GM20431 (cell line): ENCODE results near the gene LAPTM5.

Source experiments
- in situ Hi-C: fragments of 300-500 bp; cut with MseI, MboI; formaldehyde crosslinking; loops from one replicate; pipeline ENCODE4 v1.15.0; 2020; ENCODE audit warnings: low sequenced_read_pairs; ENCODE audit not compliant: unreplicated experiment

LAPTM5 gene

DNA sequence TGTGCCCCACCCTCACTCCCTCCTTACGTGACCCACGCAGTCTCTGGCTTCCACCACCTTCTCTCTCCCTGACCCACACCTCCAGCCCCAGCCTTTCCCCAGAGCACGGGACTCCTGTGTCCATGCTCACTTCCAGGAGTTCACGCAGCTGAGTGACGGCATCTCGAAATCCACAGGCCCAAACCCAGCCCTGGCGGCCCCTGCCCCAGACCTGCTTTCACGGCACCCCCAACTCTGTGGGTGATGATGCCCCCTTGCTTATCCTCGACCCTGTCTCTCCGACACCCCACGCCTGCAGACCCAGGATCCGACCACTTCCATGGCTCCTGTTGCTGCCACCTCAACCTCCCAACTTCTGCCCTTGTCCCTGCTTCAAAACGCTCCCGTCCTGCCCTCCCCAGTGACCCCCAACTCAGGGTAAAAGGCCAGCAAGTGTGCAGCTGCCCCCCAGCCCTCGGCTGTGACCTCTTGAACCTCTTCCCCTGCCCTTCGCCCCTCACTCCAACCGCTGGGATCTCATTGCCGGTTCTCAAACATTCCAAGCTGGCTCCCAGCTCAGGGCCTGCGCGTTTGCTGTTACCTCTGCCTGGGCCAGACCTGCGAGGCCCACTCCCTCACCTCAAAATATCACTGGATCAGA is 30.4 kb upstream of the LAPTM5 start:
- in situ Hi-C loops = loop anchor here (5.0 kb wide), 1 partner anchor 66 kb away; the partner anchor contains the start of gene MATN1

DNA sequence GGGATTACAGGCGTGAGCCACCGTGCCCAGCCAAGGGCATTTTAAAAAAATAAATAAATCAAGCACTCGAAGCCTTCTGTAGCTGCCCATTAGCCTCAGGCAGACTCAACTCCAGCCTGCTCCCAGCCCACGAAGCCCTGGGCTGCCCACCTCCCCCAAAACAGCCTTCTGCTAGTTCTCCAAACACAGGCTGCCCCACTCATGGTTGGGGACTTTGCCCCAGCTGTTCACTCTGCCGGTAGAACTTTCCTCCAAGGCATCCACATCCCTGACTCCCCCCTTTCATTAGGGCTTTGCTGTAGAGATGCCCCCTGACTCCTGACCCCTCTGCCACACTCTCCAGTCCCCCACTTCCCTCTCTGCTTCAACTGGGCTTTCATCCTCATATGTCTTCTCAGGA is 29.7 kb upstream of the LAPTM5 start:
- in situ Hi-C loops = loop anchor here (5.0 kb wide), 1 partner anchor 65 kb away; the partner anchor contains the start of gene MATN1

DNA sequence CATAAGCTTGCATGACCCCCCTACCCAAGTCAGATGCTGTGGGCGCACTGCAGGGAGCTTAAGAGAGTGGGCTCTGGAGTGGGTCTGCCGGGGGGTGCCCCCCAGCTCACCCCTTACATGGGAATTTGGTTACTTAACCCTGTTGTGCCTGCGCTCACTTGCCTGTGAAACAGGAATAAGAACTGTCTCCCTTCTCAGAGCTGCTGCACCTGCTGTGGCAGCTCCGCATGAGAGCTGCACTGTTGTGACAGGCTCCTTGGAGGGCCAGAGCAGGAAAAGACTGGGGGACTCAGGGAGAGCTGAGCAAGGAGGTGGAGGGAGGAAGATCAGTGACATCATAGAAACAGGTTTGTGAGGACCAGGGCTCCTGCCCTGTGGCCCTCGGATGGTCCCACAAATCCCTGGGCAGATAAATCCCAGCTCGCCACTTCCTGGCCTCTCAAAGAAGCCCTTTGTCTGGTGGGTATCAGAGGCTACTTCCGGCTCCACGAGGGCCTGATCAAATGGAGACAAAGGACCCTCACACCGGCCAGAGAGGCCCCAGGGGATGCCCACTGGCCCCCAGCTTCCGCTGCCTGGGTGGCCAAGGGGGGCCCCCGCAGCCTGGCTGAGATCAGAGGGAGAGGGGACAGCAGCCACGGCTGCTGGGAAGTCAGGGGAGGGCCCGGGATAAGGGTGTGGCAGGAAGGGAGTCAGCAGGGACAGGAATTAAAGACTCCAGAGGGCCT is 28.9 kb upstream of the LAPTM5 start:
- in situ Hi-C loops = loop anchor here (5.0 kb wide), 1 partner anchor 64 kb away; the partner anchor contains the start of gene MATN1

DNA sequence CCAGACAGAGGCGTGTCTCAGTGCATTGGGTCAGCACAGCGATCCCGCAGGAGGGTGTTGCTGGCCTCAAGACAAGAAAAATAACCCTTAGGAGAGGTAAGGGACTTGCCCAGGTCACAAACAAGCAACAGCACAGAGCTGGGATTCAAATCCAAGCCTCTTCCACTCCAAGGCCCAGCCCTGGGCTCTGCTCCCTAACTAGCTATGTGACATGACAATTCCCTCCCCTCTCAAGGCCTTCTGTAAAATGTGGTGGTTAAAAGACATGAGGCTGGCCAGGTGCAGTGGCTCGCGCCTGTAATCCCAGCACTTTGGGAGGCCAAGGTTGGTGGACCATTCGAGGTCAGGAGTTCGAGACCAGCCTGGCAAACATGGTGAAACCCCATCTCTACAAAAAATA is 28.1 kb upstream of the LAPTM5 start:
- in situ Hi-C loops = loop anchor here (5.0 kb wide), 1 partner anchor 63 kb away; the partner anchor contains the start of gene MATN1

DNA sequence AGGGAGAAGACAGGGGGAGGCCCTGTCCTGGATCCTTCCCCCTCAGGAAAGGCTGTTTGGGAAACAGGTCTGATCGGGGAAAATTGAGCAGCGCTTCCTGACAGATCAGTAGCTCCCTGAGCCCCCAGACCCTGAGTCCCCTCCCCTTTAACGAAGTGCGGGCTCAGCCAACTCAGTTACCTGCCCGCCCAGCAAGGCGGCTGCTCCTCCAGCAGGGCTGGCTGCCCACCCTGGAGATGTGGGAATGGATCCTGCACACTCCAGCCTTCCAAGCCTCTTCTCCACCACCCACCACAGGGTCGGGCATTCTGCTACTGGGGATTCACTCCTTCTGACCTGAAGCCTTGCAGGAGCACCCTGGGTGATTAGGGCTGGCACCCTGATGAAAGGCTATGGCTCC is 27.6 kb upstream of the LAPTM5 start:
- in situ Hi-C loops = loop anchor here (5.0 kb wide), 1 partner anchor 63 kb away; the partner anchor contains the start of gene MATN1

DNA sequence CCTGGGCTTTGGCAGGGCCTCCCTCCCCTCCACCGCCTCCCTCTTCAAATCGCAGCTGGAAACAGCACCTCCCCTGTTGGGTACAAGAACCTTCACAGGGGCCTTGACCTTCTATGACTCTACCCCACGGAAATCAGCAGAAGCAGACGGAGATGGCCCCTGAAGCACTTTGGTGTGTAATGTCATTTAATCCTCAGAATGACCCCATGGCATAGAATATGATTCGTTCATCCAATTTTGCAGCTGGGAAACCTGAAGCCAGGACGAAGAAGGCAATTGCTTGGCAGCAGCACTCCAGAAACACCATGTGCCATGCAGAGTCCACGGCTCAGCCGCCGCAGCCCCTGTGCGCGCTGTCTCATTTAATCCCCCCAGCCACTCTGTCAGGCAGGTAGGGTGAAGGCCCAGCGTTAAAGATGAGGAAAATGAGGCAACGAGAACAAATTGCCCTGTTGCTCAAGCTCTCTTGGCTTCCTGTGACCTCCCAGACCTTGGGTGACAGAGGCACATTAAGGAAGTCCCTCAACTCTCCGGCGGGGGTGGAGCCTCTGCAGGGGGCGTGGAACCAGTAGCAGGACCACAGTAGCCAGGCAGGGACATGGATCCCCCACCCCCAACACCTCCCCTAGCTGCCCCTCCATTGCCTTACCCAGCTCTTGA is 25.8 kb upstream of the LAPTM5 start:
- in situ Hi-C loops = no loop called here

DNA sequence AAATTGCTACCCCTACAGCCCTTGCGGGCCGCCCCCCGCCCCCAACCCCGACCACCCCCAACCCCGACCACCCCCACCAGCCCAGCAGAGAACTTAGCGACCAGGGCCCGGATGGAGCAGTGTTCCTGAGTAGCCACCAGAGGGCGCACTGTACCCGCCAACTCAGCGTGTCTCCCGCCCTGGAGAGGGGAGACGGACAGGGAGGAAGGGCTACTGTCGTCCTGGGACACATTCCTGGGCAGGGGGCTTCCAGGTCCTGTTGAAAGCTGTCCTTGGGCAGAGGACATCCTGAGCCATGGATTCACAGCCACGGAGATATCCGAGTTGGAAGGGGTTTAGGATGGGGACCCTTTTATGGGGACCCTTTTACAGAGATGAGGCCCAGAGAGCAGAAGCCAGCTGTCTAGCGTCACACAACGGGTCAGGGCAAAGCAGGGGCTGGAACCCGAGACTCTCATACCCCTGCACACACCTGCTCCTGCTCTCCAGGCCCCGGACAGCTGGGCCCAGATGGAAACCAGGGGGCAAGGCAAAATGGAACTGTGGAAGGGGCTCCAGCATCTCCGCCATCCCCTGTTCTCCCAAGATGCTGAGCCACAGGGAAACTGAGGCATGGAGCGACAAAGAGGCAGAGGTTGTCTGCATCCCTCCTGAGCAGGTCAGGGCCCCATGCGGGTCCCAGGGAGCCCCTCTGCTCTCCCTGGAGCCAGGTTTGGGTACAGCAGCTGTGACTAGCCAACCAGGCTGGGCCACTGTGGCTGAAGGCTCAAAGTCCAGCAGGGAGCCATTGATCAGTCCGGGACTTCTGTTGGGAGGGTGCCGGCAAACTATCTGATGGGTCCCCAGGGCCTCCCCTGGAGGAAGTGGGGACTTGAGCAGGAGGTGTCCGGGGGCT is 25.0 kb upstream of the LAPTM5 start:
- in situ Hi-C loops = no loop called here

DNA sequence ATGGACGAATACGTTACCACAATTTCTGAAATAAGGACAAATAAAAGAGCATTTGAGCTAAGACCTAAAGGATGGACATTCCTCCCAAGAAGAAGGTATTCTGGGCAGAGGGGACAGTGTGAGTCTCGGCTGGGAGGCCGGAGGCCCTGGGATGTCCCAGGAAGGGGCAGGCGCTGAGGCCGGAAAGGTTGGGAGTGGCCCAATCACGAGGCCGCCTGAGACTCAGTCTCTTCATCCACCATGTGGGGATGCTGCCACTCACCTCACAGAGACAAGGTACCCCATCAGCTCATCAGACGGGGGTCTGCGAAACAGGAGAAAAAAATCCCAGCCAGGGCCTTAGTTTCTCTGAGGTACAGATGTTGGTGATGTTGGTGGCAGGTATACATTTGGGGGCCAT is 24.3 kb upstream of the LAPTM5 start:
- in situ Hi-C loops = no loop called here

DNA sequence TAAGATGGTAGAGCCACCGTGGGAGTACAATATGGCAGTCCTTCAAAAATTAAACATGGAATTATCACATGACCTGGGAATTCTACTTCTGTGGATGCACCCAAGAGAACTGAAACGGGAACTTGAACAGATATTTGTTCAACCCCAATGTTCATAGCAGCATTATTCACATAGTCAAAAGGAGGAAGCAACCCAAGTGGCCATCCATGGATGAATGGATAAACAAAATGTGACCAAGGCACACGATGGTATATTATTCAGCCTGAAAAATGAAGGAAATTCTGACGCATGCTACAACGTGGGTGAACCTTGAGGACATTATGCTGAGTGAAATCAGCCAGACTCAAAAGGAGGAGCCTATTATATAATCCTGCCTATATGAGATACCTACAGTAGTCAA is 22.8 kb upstream of the LAPTM5 start:
- in situ Hi-C loops = no loop called here

DNA sequence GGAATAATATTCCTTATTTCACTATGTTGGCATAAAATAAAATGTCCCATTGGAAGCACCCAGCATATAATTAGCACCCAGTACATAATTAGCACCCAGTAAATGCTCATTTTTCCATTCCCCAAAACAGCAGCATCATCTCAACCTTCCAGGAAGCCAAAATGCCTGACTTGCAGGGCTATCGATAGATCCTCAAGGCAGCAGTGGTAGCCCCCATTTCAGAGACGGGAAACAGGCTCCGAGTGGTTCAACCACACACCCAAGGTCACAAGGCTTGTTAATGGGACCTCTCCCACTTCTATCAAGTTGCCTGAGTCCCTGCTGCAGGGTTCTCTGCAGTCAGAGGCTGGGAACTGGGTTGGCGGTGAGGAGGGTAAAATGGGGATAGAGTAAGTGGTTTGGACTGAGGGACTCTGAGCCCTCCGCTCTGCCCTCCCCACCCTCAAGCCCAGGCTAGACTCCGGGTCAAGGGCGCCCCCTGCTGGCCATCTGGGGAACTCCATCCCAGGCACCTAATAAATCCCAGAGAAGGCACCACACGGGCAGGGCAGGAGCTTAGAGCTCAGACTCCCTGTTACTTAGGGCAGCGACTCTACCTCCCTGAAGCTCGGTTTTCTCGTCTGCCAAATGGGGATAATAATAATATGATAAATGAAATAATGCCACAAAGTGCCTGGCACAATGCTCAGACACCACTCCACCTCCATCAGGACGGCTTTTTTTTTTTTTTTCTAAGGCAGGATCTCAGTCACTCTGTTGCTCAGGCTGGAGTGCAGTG is 21.9 kb upstream of the LAPTM5 start:
- in situ Hi-C loops = no loop called here

DNA sequence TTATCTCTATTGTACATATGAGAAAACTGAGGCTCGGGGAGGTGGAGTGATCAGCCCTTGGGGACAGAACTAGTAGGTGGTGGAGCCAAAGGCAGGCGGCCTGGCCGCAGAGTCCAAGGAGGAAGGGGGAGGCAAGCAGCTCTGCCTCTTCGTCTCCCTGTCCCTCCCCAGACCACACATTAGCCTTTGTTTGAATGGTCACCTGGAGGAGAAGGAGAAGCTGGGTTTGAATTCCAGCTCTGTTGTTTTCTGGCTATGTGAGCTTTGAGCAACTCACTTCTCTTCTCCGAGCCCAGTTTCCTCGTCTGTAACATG is 21.4 kb upstream of the LAPTM5 start:
- in situ Hi-C loops = no loop called here

DNA sequence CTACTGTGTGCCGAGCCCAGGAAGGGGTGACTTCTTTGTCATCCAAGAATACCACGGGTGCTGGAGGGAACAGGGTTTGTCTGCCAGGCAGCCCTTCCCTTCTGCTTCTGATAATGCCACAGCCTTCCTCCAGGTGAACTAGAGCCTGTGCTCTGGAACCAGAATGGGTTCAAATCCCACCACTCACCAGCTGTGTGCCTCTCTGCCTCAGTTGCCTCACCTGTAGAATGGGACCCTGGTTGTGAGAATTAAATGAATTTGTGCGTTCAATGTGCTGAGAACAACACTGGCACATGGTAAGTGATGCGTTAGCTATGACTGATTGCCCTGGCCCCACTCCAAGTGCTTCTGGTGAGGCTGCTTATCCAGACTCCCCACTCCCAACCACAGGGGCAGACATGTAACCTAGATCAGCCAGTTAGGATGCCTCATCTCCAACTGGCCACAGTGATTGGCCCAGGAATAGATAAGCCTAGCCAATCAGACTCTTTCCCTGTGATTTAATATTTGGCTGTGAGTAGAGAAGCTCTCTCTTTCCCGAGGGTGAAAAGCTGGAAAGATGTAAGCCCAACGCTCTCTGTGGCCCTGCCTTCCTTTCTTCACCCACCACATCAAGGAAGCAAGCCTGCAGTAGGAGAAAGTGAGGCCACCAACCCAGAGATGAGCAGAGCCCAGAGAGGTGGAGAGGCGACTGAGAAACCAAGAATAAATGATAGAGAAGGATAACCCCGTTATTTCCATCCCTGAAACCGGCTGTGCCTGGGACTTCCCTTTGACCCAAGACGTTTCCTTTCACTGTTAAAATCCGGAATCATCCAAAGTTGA is 20.8 kb upstream of the LAPTM5 start:
- in situ Hi-C loops = no loop called here

DNA sequence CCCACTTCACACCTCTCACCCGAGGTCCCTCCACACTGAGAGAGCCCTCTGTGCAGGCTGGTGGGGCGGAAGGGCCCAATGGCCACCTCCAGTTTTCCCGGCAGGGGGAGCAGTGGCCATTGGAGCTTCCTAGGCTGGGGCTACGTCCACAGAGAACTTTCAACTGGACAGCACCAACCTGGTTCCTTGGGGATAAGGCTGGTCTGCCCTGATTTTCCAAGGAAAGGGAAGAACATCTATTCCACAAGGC is 20.3 kb upstream of the LAPTM5 start:
- in situ Hi-C loops = no loop called here

DNA sequence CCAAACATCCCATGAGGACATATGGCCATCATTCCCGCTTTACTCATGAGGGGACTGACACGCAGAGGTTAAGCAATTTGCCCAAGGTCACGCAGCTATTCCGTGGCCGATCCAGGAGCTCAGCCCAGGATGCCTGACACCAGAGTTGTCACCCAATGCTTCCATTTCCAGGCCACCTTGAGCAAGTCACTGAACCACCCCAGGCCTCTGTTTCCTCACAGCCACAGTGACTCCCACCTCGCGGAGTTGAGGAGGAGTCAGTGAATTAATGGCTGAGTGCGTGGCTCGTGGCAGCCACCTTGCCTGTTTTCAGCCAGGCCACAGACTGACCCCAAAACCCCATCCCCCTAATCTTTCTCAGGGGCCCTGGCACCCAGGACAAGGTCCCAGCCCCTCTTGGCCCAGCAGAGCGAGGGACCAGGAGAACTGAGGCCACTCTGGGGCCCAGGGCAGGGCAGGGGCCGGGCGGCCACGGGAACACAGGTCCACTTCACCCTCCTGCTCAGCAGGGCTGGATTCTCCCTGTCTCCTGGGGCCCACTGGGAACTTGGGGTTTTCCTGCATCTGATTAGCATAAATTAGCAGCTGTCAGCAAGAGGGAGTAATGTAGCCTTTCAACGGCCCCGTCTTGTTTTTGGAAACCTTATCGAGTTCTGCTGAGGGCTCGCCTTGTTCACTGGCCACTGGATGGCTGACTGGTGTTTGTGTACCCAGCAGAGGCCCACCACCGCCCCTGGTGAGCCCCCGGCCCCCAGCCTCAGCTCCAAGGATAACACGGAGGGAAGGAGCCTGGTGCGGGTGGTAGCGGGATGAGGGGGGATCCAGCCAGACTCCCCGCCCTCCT is 19.7 kb upstream of the LAPTM5 start:
- in situ Hi-C loops = no loop called here

DNA sequence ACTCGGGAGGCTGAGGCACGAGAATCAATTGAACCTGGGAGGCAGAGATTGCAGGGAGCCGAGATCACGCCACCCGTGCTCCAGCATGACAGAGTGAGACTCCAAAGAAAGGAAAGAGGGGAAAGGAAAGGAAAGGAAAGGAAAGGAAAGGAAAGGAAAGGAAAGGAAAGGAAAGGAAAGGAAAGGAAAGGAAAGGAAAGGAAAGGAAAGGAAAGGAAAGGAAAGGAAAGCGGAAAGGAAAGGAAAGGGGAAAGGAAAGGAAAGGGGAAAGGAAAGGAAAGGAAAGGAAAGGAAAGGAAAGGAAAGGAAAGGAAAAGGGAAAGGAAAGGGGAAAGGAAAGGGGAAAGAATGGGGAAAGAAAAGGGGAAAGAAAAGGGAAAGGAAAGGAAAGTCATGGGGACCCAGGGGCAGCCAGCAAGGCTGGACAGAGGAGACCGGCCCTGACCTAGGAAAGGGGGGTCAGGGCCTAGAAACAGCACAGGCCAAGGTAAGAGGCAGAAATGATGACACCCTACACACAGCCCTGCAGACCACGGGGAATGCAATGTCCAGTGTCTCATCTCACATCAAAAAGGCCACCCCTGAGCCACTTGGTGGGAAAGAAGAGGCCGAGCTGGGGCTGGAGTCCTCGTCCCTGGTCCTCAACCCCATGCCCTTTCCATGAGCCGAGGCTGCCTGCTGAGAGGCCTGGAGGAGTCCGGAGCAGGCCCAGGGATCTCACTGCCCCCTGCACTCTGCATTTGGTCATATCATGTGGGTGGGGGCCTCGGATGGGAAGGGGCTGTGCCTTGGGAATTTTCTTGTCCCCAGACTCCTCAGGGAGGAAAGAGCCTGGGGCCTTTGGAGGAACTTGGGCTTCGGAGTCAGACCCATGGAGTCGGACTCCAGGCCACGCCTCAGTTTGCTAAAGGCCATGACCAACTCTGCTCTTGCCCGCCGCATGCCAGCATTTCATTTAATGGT is 18.8 kb upstream of the LAPTM5 start:
- in situ Hi-C loops = no loop called here

DNA sequence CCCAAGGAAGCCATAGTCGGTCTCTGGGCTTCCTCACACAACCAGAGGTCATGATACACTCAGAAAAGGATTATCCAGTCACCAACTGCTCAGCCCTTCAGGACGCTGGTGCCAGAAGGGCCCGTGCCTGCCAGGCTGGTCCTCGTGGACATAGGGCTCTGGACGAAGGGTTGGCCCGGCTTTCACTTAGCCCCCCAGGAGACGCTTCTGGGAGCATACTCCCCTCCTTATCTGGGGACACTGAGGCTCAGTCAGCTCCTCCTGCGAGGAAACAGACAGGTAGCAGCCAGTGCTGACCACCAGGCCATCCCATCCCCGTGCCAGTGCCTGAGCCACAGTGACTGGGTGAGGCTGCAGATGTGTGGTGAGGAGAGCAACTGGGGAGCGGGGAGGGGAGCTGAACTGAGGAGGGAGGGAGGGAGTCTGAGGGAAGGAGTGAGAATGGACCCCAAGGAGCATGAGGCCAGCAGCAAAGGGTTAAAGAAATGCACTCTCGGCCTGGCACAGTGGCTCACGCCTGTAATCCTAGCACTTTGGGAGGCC is 17.9 kb upstream of the LAPTM5 start:
- in situ Hi-C loops = no loop called here
